ENCODE measurements around the gene L3MBTL1.

- no peak for TF ChIP-seq CTCF (conservative IDR thresholded peaks at IDR 0.05 in 1 of 2, IDR thresholded peaks at IDR 0.05 in 1 of 2; ENCODE audit: low read depth in 1 of 2, low read length in 2 of 2)
- TF ChIP-seq EZH2 (IDR thresholded peaks at IDR 0.05; ENCODE audit: low read length, missing control alignments): no peak
These were observed 609 bp downstream of the L3MBTL1 start for GRCh38 chr20:43508106-43508505.

Measured in fibroblast of lung (primary cell).